ENCODE results near the gene CDKL4.
A peak's percentile ranks its signal among the peaks of the same experiment; 100 is the strongest.
"Not testable (repeated sequence)": the region's sequence is repeated elsewhere in the genome, so short reads cannot be mapped to it uniquely, and the experiment has no call there.

Gene CDKL4

GRCh38 chr2:39140948-39141333 lies 102.8 kb downstream of the CDKL4 start:
- DNase-seq: not testable (repeated sequence)

DNA sequence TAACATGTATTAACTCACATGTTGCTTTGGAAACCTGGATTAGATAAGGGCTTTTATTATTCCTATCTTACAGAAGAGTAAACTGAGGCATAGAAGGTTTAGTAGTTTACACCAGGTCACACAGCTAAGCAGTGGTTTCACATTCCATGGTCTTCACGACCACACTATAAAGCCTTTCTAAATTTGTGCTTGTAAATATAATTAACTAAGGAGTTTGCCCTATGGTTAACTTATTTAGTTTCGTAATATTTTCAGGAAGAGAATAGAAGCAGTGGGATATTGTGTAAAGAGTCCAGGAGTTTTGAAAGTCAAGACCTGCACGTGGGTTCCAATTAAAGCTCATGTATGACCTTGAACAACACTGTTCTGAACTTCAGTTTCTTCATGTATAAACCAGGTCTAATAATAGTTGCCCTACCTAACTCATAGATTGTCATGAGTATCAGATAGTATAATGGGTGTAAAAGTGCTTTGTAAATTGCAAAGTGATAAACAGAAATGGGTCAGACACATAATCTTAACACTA lies 103.4 kb downstream of the CDKL4 start:
- DNase-seq: no peak

- no peak for DNase-seq
Measured at GRCh38 chr2:39139511-39140237, 104.1 kb downstream of the CDKL4 start.

DNA sequence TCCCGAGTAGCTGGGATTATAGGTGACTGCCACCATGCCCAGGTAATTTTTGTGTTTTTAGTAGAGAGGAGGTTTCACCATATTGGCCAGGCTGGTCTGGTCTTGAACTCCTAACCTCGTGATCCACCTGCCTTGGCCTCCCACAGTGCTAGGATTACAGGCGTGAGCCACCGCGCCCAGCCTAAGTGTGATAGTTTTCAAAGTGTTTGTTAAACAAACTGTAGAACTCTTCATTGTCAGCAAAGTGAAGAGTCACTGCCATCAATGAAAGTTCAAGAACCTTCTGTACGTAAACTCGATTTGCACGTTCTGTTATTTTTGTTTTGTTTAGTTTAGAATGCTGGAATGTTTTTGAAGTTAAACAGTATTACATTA lies 104.9 kb downstream of the CDKL4 start:
- DNase-seq: no peak

DNA sequence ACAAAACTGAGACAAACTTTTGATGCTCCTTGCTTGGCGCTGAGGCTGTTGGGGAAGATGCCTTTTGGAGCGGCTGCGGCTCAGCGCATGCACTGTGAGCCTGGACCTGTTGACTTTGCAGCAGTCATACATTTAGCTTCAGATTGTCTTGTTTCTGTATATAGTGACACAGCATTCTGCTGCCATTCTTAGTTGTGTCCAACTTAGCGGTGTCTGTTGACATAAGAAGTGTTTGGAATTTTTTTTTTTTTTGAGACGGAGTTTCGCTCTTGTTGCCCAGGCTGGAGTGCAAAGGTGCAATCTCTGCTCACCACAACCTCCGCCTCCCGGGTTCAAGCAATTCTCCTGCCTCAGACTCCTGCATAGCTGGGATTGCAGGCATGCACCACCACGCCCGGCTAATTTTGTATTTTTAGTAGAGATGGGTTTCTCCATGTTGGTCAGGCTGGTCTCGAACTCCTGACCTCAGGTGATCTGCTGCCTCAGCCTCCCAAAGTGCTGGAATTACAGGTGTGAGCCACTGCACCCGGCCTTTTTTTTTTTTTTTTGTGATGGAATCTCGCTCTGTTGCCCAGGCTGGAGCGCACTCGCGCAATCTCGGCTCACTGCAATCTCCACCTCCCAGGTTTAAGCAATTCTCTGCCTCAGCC lies 105.5 kb downstream of the CDKL4 start:
- not testable (repeated sequence) for DNase-seq

DNA sequence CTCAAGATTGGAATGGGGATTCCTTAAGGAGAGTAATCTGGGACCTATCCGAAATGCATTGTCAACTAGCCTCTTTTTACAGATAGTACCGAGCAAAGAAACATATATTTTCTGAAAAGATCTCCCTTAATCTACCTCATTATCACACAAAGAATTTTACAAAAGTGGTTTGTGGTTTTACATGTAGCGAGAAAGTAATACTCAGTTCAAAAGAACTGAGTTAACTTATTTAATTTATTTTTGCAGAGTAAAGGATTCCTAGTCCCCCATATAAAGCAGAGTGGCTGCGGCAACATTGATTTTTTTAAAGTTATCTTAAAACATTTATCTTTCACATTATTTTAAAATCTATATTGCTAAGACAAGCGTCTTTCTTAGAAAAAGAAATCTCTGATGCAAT lies 107.0 kb downstream of the CDKL4 start:
- DNase-seq: peak; percentile 27

DNA sequence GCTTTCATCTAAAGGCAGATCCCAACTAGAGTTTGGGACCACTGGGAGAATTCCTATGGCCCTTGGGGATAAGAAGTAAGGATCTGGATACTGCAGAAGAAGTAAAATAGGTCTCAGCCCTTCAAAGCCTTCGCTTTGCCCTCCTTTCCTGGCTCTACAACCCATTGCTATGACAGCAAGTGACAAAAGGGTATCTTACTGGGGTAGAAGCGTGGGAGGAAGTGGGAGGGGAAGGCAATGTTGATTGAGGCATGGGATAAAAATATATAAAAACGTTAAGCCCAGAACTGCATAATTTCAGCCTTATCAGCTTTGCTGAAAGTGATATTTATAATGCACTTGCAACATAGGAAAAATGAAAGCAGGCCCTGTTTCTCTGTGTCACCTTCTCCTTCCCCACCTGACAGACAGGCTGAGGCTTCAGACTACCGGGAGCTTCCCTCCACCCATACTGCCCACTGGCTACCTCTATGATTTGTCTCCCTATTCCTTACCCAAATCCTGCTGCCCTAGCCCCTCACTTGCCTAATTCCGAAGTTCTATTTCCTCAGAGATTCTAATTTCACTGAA lies 108.0 kb downstream of the CDKL4 start:
- no peak for DNase-seq

GRCh38 chr2:39133215-39133851 lies 110.4 kb downstream of the CDKL4 start:
- no peak for DNase-seq

DNA sequence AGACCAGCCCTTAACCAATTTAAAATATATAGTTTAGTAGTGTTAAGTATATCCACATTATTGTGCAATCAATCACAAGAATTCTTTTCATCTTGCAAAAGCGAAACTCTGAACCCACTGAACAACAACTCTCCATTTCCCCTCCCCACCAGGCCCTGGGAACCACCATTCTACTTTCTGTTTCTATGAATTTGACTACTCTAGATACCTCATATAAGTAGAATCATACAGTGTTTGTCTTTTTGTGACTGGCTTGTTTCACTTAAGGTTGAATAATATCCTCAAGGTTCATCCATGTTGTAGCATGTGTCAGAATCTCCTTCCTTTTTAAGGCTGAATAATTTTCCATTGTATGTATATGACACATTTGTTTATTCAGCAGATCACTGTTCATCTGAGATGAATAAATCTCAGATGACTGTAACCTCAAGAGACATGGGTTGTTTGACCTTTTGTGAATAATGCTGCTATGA lies 114.8 kb downstream of the CDKL4 start:
- peak; percentile 80 for DNase-seq

- DNase-seq: peak; percentile 44
Measured at GRCh38 chr2:39127973-39128372, 115.8 kb downstream of the CDKL4 start.
